Measurements from ENCODE around the gene FGD3. TPM values are rescaled to one million over a fixed set of nuclear protein-coding genes. Genes with fewer than 3 reads are reported as not detected.

Gene FGD3
- total RNA-seq, 4 donors from 2014 or later: 4.3 to 5.1 (median 4.9) TPM

GRCh38 chr9:93049491-93049890 is 102.2 kb downstream of the FGD3 start:
- intact Hi-C loops (cut with DNase I): no loop called here
- TF ChIP-seq EP300 (IDR thresholded peaks at IDR 0.05) (no peak), POLR2AphosphoS5 (IDR thresholded peaks at IDR 0.05) (no peak), CTCF (IDR thresholded peaks at IDR 0.05) (no peak), POLR2A (IDR thresholded peaks at IDR 0.05; ENCODE audit: low read depth) (no peak)
- Histone ChIP-seq H3K4me3 (no peak overlapping the region), H3K36me3 (no peaks in the 10 kb centered on the region), H3K27ac (replicated peaks in 1 of 4) (no peak overlapping the region), H3K27me3 (no peaks in the 10 kb centered on the region), H3K9me3 (no peaks in the 10 kb centered on the region), H3K4me1 (peaks cover 5 to 17% (median 11%) of the 10 kb centered on the region in 4 donors)
- no peak for DNase-seq (ENCODE audit: extremely low spot score)
- 92% methylated on average over 3 of the region's 4 CpGs for WGBS

GRCh38 chr9:93050231-93050630 is 102.9 kb downstream of the FGD3 start:
- intact Hi-C loops (cut with DNase I): no loop called here
- no peak overlapping the region for H3K27ac ChIP-seq (replicated peaks in 1 of 4)
- no peaks in the 10 kb centered on the region for H3K36me3 ChIP-seq
- H3K27me3 ChIP-seq: no peaks in the 10 kb centered on the region
- no peak overlapping the region for H3K4me3 ChIP-seq
- no peaks in the 10 kb centered on the region for H3K9me3 ChIP-seq
- DNase-seq (ENCODE audit: extremely low spot score): no peak
- H3K4me1 ChIP-seq: peaks cover 5 to 17% (median 11%) of the 10 kb centered on the region in 4 donors
- no peak for TF ChIP-seq POLR2AphosphoS5 (IDR thresholded peaks at IDR 0.05)
- TF ChIP-seq CTCF (IDR thresholded peaks at IDR 0.05): no peak
- TF ChIP-seq POLR2A (IDR thresholded peaks at IDR 0.05; ENCODE audit: low read depth): no peak
- no peak for TF ChIP-seq EP300 (IDR thresholded peaks at IDR 0.05)
- 92% methylated on average over 4 of the region's 4 CpGs for WGBS

GRCh38 chr9:93051680-93052089 is 104.4 kb downstream of the FGD3 start:
- Histone ChIP-seq H3K36me3 (no peaks in the 10 kb centered on the region), H3K27me3 (no peaks in the 10 kb centered on the region), H3K9me3 (no peaks in the 10 kb centered on the region), H3K27ac (replicated peaks in 1 of 4) (peak overlapping the region in 3 of 4 donors; percentile 53 to 69 (median 69)), H3K4me3 (no peak overlapping the region), H3K4me1 (peaks cover 5 to 17% (median 11%) of the 10 kb centered on the region in 4 donors)
- DNase-seq (ENCODE audit: extremely low spot score): no peak
- no peak for TF ChIP-seq EP300 (IDR thresholded peaks at IDR 0.05)
- no peak for TF ChIP-seq POLR2A (IDR thresholded peaks at IDR 0.05; ENCODE audit: low read depth)
- TF ChIP-seq POLR2AphosphoS5 (IDR thresholded peaks at IDR 0.05): peak; percentile 12 to 24
- TF ChIP-seq CTCF (IDR thresholded peaks at IDR 0.05): no peak
- intact Hi-C loops (cut with DNase I): no loop called here
- WGBS: 57% methylated on average over 6 of the region's 6 CpGs

GRCh38 chr9:93052791-93053540 is 105.6 kb downstream of the FGD3 start:
- TF ChIP-seq CTCF (IDR thresholded peaks at IDR 0.05) (no peak), POLR2AphosphoS5 (IDR thresholded peaks at IDR 0.05) (no peak), EP300 (IDR thresholded peaks at IDR 0.05) (no peak)
- intact Hi-C loops (cut with DNase I): no loop called here
- Histone ChIP-seq H3K9me3 (no peaks in the 10 kb centered on the region), H3K4me3 (no peak overlapping the region), H3K27me3 (no peaks in the 10 kb centered on the region), H3K36me3 (no peaks in the 10 kb centered on the region), H3K4me1 (peaks cover 5 to 19% (median 13%) of the 10 kb centered on the region in 4 donors), H3K27ac (replicated peaks in 1 of 4) (no peak overlapping the region)
- WGBS: 75% methylated on average over 10 of the region's 15 CpGs
- no peak for DNase-seq (ENCODE audit: extremely low spot score)

All from esophagus muscularis mucosa (tissue), 4 donors.